Measurements from ENCODE around the gene IQSEC3.

GRCh38 chr12:114626-115211 is 48.2 kb downstream of the IQSEC3 start:
- TF ChIP-seq POLR2AphosphoS5 (IDR thresholded peaks at IDR 0.05; ENCODE audit: low read depth, low read length) = no peak
- no peak for TF ChIP-seq POLR2A (IDR thresholded peaks at IDR 0.05; ENCODE audit: low read depth, low read length)
